Measurements from ENCODE around the gene SDHA. TPM values are rescaled to one million over a fixed set of nuclear protein-coding genes. Genes with fewer than 3 reads are reported as not detected.

SDHA gene
- total RNA-seq, 4 donors from 2014 or later: 86.0 to 150 (median 115) TPM

DNA sequence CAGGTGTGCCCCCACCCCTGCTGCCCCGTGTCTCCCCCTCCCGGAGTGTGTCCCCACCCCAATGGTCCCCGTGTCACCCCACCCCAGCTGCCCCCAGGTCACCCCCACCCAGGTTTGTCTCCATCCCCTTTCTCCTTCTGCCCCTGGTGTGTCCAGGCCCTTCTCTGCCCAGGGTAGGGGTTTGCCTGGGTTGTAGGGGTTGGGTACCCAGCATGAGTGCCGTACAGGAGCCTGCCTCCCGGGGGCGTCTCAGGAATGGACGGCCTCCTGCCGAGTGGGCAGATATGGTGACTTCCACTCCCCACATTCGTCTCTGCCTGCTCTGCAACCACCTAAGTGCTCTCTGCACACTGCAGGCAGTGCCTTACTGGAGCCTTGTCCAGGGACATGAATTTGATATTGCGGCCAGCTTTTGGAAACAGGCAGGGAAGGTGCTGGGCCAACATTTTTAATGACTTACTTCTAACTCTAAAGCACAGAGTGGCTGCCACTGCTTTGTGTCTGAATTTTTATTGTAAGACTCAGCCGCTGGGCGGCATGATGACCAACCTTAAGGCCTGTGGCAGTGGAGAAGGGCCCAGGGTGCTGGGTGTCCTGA, 20.1 kb upstream of the SDHA start:
- no peak for DNase-seq (ENCODE audit: extremely low spot score)
- no peaks in the 10 kb centered on the region for H3K9me3 ChIP-seq
- intact Hi-C loops (cut with DNase I): no loop called here
- WGBS: 87% methylated on average over 5 of the region's 12 CpGs
- H3K36me3 ChIP-seq: peaks cover 0 to 20% (median 13%) of the 10 kb centered on the region in 4 donors
- no peak overlapping the region for H3K4me3 ChIP-seq
- peaks cover 0 to 13% (median 0%) of the 10 kb centered on the region in 4 donors for H3K4me1 ChIP-seq
- peaks cover 0 to 10% (median 0%) of the 10 kb centered on the region in 4 donors for H3K27me3 ChIP-seq
- H3K27ac ChIP-seq (replicated peaks in 1 of 4): no peak overlapping the region
- TF ChIP-seq POLR2AphosphoS5 (IDR thresholded peaks at IDR 0.05) (no peak), POLR2A (IDR thresholded peaks at IDR 0.05; ENCODE audit: low read depth) (no peak), EP300 (IDR thresholded peaks at IDR 0.05) (no peak)
- TF ChIP-seq, protein P1, sequence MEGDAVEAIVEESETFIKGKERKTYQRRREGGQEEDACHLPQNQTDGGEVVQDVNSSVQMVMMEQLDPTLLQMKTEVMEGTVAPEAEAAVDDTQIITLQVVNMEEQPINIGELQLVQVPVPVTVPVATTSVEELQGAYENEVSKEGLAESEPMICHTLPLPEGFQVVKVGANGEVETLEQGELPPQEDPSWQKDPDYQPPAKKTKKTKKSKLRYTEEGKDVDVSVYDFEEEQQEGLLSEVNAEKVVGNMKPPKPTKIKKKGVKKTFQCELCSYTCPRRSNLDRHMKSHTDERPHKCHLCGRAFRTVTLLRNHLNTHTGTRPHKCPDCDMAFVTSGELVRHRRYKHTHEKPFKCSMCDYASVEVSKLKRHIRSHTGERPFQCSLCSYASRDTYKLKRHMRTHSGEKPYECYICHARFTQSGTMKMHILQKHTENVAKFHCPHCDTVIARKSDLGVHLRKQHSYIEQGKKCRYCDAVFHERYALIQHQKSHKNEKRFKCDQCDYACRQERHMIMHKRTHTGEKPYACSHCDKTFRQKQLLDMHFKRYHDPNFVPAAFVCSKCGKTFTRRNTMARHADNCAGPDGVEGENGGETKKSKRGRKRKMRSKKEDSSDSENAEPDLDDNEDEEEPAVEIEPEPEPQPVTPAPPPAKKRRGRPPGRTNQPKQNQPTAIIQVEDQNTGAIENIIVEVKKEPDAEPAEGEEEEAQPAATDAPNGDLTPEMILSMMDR (IDR thresholded peaks at IDR 0.05): no peak

DNA sequence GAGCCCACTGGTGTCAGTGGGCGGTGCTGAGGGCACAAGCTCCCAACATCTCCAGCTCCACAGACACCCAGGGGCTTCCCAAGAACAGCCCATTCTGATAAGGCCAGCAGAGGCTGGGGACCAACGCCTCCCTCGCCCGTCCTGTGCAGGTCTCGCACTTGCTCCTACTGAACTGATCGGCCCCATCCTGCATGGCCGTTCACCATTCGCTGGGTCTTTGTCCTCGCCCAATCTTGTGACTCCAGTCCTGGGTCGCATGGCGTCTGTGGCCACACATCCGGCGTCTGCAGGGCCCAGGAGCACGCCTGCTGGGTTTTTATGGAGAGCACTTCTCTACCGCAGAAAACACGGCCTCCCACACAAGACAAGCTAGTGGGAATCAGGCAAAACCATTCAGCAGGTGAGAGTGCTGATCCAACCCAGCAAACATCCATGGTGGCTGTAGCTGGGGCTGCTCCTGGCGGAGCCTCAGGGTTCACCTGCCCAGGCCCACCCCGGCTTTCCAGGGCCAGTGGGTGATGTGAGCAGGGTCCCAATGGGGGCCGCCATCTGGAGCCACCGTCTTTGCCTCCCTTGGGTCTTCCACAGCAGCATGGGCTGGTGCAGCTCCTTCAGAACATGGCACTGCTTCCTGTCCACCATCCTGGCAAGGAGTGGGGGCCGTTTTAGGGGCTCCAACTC, 19.5 kb upstream of the SDHA start:
- peaks cover 0 to 26% (median 19%) of the 10 kb centered on the region in 4 donors for H3K36me3 ChIP-seq
- TF ChIP-seq POLR2AphosphoS5 (IDR thresholded peaks at IDR 0.05) (no peak), EP300 (IDR thresholded peaks at IDR 0.05) (no peak), POLR2A (IDR thresholded peaks at IDR 0.05; ENCODE audit: low read depth) (no peak)
- TF ChIP-seq, protein P1 (IDR thresholded peaks at IDR 0.05): no peak

DNA sequence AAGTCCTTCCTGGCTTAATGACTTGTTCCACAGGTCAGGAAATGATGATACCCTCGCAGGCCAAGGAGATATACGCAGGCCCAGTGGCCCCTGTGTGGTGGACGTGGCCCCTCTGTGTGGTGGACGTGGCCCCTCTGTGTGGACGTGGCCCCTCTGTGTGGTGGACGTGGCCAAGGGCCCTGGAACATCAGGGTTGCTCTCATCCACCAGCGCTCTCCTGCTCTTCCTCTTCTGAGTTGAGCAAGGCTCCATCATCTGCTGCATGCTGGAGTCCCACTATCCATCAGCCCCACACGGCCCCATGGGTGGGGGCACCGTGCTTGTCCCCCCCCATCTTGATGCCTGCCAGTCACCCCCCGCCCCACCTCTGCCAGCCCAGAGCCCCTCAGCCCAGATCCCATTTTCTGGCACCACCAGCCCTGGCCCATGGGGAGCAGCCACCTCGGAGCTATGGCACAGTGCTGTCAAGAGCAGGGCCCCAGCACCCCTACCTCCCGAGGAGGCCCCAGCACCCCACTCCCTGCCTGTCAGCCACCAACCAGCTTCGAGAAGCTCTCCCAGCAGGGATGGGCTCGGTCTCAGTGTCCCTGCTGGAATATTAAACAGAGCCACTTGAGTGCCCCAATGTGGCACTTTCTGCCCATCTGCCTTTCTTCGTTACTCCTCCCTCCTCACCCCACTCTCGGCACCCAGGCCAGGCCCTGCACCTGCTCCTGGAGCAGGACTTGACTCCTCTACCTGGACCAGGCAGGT, 18.7 kb upstream of the SDHA start:
- H3K9me3 ChIP-seq: no peaks in the 10 kb centered on the region
- H3K36me3 ChIP-seq: peaks cover 0 to 34% (median 26%) of the 10 kb centered on the region in 4 donors
- intact Hi-C loops (cut with DNase I): no loop called here
- H3K4me3 ChIP-seq: no peak overlapping the region
- H3K4me1 ChIP-seq: peaks cover 0 to 13% (median 0%) of the 10 kb centered on the region in 4 donors
- no peaks in the 10 kb centered on the region for H3K27me3 ChIP-seq
- 89% methylated on average over 13 of the region's 16 CpGs for WGBS
- no peak for DNase-seq (ENCODE audit: extremely low spot score)
- no peak for TF ChIP-seq POLR2AphosphoS5 (IDR thresholded peaks at IDR 0.05)
- no peak for TF ChIP-seq POLR2A (IDR thresholded peaks at IDR 0.05; ENCODE audit: low read depth)
- TF ChIP-seq, protein P1 (IDR thresholded peaks at IDR 0.05): no peak
- TF ChIP-seq EP300 (IDR thresholded peaks at IDR 0.05): no peak
- H3K27ac ChIP-seq (replicated peaks in 1 of 4): no peak overlapping the region

More for the DNA sequence above, 19.5 kb upstream of the SDHA start:
- Histone ChIP-seq H3K4me3 (no peak overlapping the region), H3K27me3 (peaks cover 0 to 3% (median 0%) of the 10 kb centered on the region in 4 donors), H3K4me1 (peaks cover 0 to 13% (median 0%) of the 10 kb centered on the region in 4 donors), H3K27ac (replicated peaks in 1 of 4) (no peak overlapping the region), H3K9me3 (no peaks in the 10 kb centered on the region)
- WGBS: 90% methylated on average over 13 of the region's 21 CpGs
- intact Hi-C loops (cut with DNase I): no loop called here
- DNase-seq (ENCODE audit: extremely low spot score): no peak

DNA sequence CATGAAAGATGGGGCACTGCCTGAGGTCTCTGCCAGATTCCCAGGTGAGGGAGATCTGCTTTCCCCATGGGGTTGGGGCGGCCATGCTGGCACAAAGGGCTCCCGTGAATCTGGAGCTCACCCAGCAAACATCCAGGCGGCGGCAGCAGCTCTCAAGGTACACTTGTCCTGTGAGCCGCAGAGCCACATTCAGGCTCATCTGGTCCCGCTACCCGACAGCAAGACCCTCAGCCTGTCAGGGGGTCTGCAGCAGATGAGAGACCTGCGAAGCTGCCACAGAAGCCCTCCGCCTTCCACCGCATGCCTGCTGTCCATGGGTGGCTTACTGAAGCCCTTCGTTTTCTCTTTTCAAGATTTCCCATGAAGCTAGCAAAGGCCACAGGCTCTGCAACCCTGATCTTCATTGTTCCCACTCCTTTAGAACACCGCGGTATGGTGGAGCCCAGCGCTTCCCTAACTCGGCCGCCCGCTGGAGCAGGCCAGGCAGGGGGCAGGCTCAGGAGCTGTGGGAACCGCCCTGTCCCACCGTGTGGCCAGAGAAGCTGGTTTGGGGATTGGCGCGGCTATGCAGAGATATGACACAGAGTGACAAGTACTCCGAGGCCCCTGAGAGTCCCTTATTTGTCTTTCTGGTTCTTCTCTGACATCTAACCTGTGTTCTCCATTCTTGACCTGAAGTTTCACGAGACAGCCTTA, 18.0 kb upstream of the SDHA start:
- WGBS: 94% methylated on average over 21 of the region's 23 CpGs
- H3K4me3 ChIP-seq: no peak overlapping the region
- TF ChIP-seq EP300 (IDR thresholded peaks at IDR 0.05) (no peak), POLR2AphosphoS5 (IDR thresholded peaks at IDR 0.05) (no peak), POLR2A (IDR thresholded peaks at IDR 0.05; ENCODE audit: low read depth) (no peak)
- TF ChIP-seq, protein P1 (IDR thresholded peaks at IDR 0.05): no peak
- peaks cover 4 to 41% (median 32%) of the 10 kb centered on the region in 4 donors for H3K36me3 ChIP-seq
- intact Hi-C loops (cut with DNase I): no loop called here
- peaks cover 0 to 7% (median 0%) of the 10 kb centered on the region in 4 donors for H3K4me1 ChIP-seq
- no peaks in the 10 kb centered on the region for H3K9me3 ChIP-seq
- no peak for DNase-seq (ENCODE audit: extremely low spot score)
- H3K27ac ChIP-seq (replicated peaks in 1 of 4): no peak overlapping the region
- no peaks in the 10 kb centered on the region for H3K27me3 ChIP-seq

All from esophagus muscularis mucosa (tissue), 4 donors.